ENCODE results near the gene KRT32. TPM values are rescaled to one million over a fixed set of nuclear protein-coding genes. Genes with fewer than 3 reads are reported as not detected.

KRT32 gene
- total RNA-seq, 2 donors from 2014 or later, result not detected

GRCh38 chr17:41504246-41504977 lies 37.2 kb upstream of the KRT32 start:
- H3K27ac Mint-ChIP-seq, result no peak overlapping the region

GRCh38 chr17:41503202-41503601 lies 36.0 kb upstream of the KRT32 start:
- ATAC-seq (no peak), DNase-seq (no peak)
- H3K4me3 Mint-ChIP-seq, result no peak overlapping the region
- no peak overlapping the region for H3K27ac Mint-ChIP-seq
- peaks cover 13% of the 10 kb centered on the region for H3K4me1 Mint-ChIP-seq
- H3K36me3 Mint-ChIP-seq (ENCODE audit: low read depth), result peaks cover 3% of the 10 kb centered on the region
- no peaks in the 10 kb centered on the region for H3K9me3 ChIP-seq (ENCODE audit: control insufficient read depth, low read length, poor library complexity, severe bottlenecking)
- peaks cover 10% of the 10 kb centered on the region for H3K27me3 Mint-ChIP-seq

More at GRCh38 chr17:41504246-41504977, 37.2 kb upstream of the KRT32 start:
- H3K9me3 ChIP-seq (ENCODE audit: control insufficient read depth, low read length, poor library complexity, severe bottlenecking), result no peaks in the 10 kb centered on the region
- Mint-ChIP-seq H3K4me3 (no peak overlapping the region), H3K36me3 (ENCODE audit: low read depth) (no peaks in the 10 kb centered on the region), H3K27me3 (peaks cover 8% of the 10 kb centered on the region), H3K4me1 (peaks cover 10% of the 10 kb centered on the region)
- ATAC-seq, result no peak
- DNase-seq, result no peak

- no peak for ATAC-seq
- no peaks in the 10 kb centered on the region for H3K9me3 ChIP-seq (ENCODE audit: control insufficient read depth, low read length, poor library complexity, severe bottlenecking)
- peaks cover 5% of the 10 kb centered on the region for H3K36me3 Mint-ChIP-seq (ENCODE audit: low read depth)
- H3K4me3 Mint-ChIP-seq, result no peak overlapping the region
- peaks cover 25% of the 10 kb centered on the region for H3K4me1 Mint-ChIP-seq
- no peak for DNase-seq
- H3K27me3 Mint-ChIP-seq, result peaks cover 10% of the 10 kb centered on the region
- peak overlapping the region; percentile 87 for H3K27ac Mint-ChIP-seq
These were observed 33.1 kb upstream of the KRT32 start for GRCh38 chr17:41500131-41500911.

GRCh38 chr17:41499714-41500113 lies 32.5 kb upstream of the KRT32 start:
- Mint-ChIP-seq H3K27me3 (peaks cover 10% of the 10 kb centered on the region), H3K27ac (peak overlapping the region; percentile 87), H3K4me1 (peaks cover 28% of the 10 kb centered on the region), H3K4me3 (no peak overlapping the region), H3K36me3 (ENCODE audit: low read depth) (peaks cover 5% of the 10 kb centered on the region)
- ATAC-seq (no peak), DNase-seq (no peak)
- no peaks in the 10 kb centered on the region for H3K9me3 ChIP-seq (ENCODE audit: control insufficient read depth, low read length, poor library complexity, severe bottlenecking)

GRCh38 chr17:41498276-41498675 lies 31.1 kb upstream of the KRT32 start:
- peaks cover 10% of the 10 kb centered on the region for H3K27me3 Mint-ChIP-seq
- no peak overlapping the region for H3K4me3 Mint-ChIP-seq
- no peaks in the 10 kb centered on the region for H3K9me3 ChIP-seq (ENCODE audit: control insufficient read depth, low read length, poor library complexity, severe bottlenecking)
- ATAC-seq (no peak), DNase-seq (no peak)
- no peak overlapping the region for H3K27ac Mint-ChIP-seq
- peaks cover 31% of the 10 kb centered on the region for H3K4me1 Mint-ChIP-seq
- H3K36me3 Mint-ChIP-seq (ENCODE audit: low read depth), result peaks cover 5% of the 10 kb centered on the region

- H3K36me3 Mint-ChIP-seq (ENCODE audit: low read depth), result peaks cover 5% of the 10 kb centered on the region
- ATAC-seq (peak; percentile 89), DNase-seq (peak; percentile 21 to 29 (median 23))
- H3K27me3 Mint-ChIP-seq, result peaks cover 10% of the 10 kb centered on the region
- peaks cover 35% of the 10 kb centered on the region for H3K4me1 Mint-ChIP-seq
- H3K27ac Mint-ChIP-seq, result peak overlapping the region; percentile 53
- H3K4me3 Mint-ChIP-seq, result peak overlapping the region; percentile 41
- no peaks in the 10 kb centered on the region for H3K9me3 ChIP-seq (ENCODE audit: control insufficient read depth, low read length, poor library complexity, severe bottlenecking)
These were observed 29.8 kb upstream of the KRT32 start for GRCh38 chr17:41496803-41497484.

GRCh38 chr17:41494524-41494923 lies 27.3 kb upstream of the KRT32 start:
- H3K9me3 ChIP-seq (ENCODE audit: control insufficient read depth, low read length, poor library complexity, severe bottlenecking), result no peaks in the 10 kb centered on the region
- Mint-ChIP-seq H3K27ac (peak overlapping the region; percentile 53), H3K4me3 (no peak overlapping the region), H3K4me1 (peaks cover 36% of the 10 kb centered on the region), H3K27me3 (peaks cover 3% of the 10 kb centered on the region), H3K36me3 (ENCODE audit: low read depth) (peaks cover 5% of the 10 kb centered on the region)
- DNase-seq, result no peak
- ATAC-seq, result no peak

GRCh38 chr17:41492771-41493170 lies 25.6 kb upstream of the KRT32 start:
- H3K9me3 ChIP-seq (ENCODE audit: control insufficient read depth, low read length, poor library complexity, severe bottlenecking), result no peaks in the 10 kb centered on the region
- Mint-ChIP-seq H3K4me3 (no peak overlapping the region), H3K27me3 (no peaks in the 10 kb centered on the region), H3K36me3 (ENCODE audit: low read depth) (no peaks in the 10 kb centered on the region), H3K4me1 (peaks cover 33% of the 10 kb centered on the region), H3K27ac (no peak overlapping the region)
- DNase-seq, result no peak
- ATAC-seq, result no peak

GRCh38 chr17:41492351-41492750 lies 25.2 kb upstream of the KRT32 start:
- H3K4me1 Mint-ChIP-seq, result peaks cover 33% of the 10 kb centered on the region
- ATAC-seq (no peak), DNase-seq (no peak)
- peak overlapping the region; percentile 62 for H3K27ac Mint-ChIP-seq
- no peaks in the 10 kb centered on the region for H3K36me3 Mint-ChIP-seq (ENCODE audit: low read depth)
- no peaks in the 10 kb centered on the region for H3K27me3 Mint-ChIP-seq
- no peak overlapping the region for H3K4me3 Mint-ChIP-seq
- H3K9me3 ChIP-seq (ENCODE audit: control insufficient read depth, low read length, poor library complexity, severe bottlenecking), result no peaks in the 10 kb centered on the region

- H3K9me3 ChIP-seq (ENCODE audit: control insufficient read depth, low read length, poor library complexity, severe bottlenecking), result no peaks in the 10 kb centered on the region
- no peaks in the 10 kb centered on the region for H3K27me3 Mint-ChIP-seq
- no peak for DNase-seq
- no peaks in the 10 kb centered on the region for H3K36me3 Mint-ChIP-seq (ENCODE audit: low read depth)
- peak overlapping the region; percentile 62 for H3K27ac Mint-ChIP-seq
- no peak for ATAC-seq
- H3K4me1 Mint-ChIP-seq, result peaks cover 26% of the 10 kb centered on the region
- no peak overlapping the region for H3K4me3 Mint-ChIP-seq
These were observed 24.3 kb upstream of the KRT32 start for GRCh38 chr17:41491476-41491875.

GRCh38 chr17:41490000-41490990 lies 23.1 kb upstream of the KRT32 start:
- peak overlapping the region; percentile 41 for H3K4me3 Mint-ChIP-seq

GRCh38 chr17:41489531-41489930 lies 22.3 kb upstream of the KRT32 start, which contains the start of gene KRT36:
TSS of gene KRT36 (minus strand) at chr17:41489910. CDS start at chr17:41489864, 46 bp downstream.
- peaks cover 9% of the 10 kb centered on the region for H3K27me3 Mint-ChIP-seq
- peak within 1 kb of the TSS; percentile 59 for H3K27ac Mint-ChIP-seq
- H3K36me3 Mint-ChIP-seq (ENCODE audit: low read depth), result no peaks in the 10 kb centered on the region
- peak within 1 kb of the TSS; percentile 41 for H3K4me3 Mint-ChIP-seq
- DNase-seq (no peak), ATAC-seq (no peak)
- no peaks in the 10 kb centered on the region for H3K9me3 ChIP-seq (ENCODE audit: control insufficient read depth, low read length, poor library complexity, severe bottlenecking)
- peaks cover 20% of the 10 kb centered on the region for H3K4me1 Mint-ChIP-seq

More at GRCh38 chr17:41490000-41490990, 23.1 kb upstream of the KRT32 start:
- DNase-seq, result no peak
- Mint-ChIP-seq H3K27me3 (peaks cover 5% of the 10 kb centered on the region), H3K4me1 (peaks cover 23% of the 10 kb centered on the region), H3K36me3 (ENCODE audit: low read depth) (no peaks in the 10 kb centered on the region), H3K27ac (peak overlapping the region; percentile 59)
- no peaks in the 10 kb centered on the region for H3K9me3 ChIP-seq (ENCODE audit: control insufficient read depth, low read length, poor library complexity, severe bottlenecking)
- no peak for ATAC-seq

All from T-helper 17 cell (primary cell).